Testis (tissue), 3 donors: ENCODE measurements around the gene TMCC3. TPM values are rescaled to one million over a fixed set of nuclear protein-coding genes. Genes with fewer than 3 reads are reported as not detected.
"Not testable (repeated sequence)": the region's sequence is repeated elsewhere in the genome, so short reads cannot be mapped to it uniquely, and the experiment has no call there.

Source experiments
- DNase-seq: peaks from one replicate; pipeline ENCODE4 v3.0.0-alpha.2; 2019
- H3K27ac ChIP-seq, 2 donors: fragments of 200-600 bp; sonication (generic); one replicate each; pipeline ENCODE4 v1.5.1; 2019
- H3K27me3 ChIP-seq: fragments of 200-600 bp; sonication (generic); one replicate; pipeline ENCODE4 v1.5.1; 2019
- H3K36me3 ChIP-seq: fragments of 200-600 bp; sonication (generic); one replicate; pipeline ENCODE4 v1.5.1; 2017; ENCODE audit warnings: low read depth; ENCODE audit errors: missing control alignments
- H3K4me1 ChIP-seq: fragments of 200-600 bp; sonication (generic); one replicate; pipeline ENCODE4 v1.5.1; 2019
- H3K4me3 ChIP-seq, 2 donors: fragments of 200-600 bp; sonication (generic); one replicate each; pipeline ENCODE4 v1.5.1; 2017 to 2019
- H3K9me3 ChIP-seq: fragments of 200-600 bp; sonication (generic); one replicate; pipeline ENCODE4 v1.5.1; 2017
- POLR2A ChIP-seq: fragments of 450-650 bp; IDR thresholded peaks from one replicate; pipeline ENCODE4 v1.6.1; 2017; ENCODE audit warnings: antibody characterized with exemption, mild to moderate bottlenecking, moderate library complexity
- WGBS, 2 donors: methylation state at CpG; one replicate each; pipeline ENCODE4 v1.1.5; 2018; 5-methylcytosine and 5-hydroxymethylcytosine counted together
- intact Hi-C: fragments of 100-400 bp; cut with DNase I; formaldehyde crosslinking; loops from one replicate; pipeline ENCODE4 v1.15.1; 2023; ENCODE audit warnings: low total_unique reads
- polyA plus RNA-seq: library from polyadenylated mRNA; stranded (reverse); fragments of 350-450 nt; fragmentation: Illumina TruSeq; extraction: RNeasy Lipid Tissue Mini Kit (QIAGEN cat#74804); gene quantifications from one replicate; pipeline ENCODE4 v1.2.3, GENCODE V29; 2014; ENCODE audit warnings: low read depth, low replicate concordance; ENCODE audit not compliant: insufficient read depth
- total RNA-seq, 2 donors: library from RNA; depleted of rRNA; stranded (reverse); fragments of >200 nt; gene quantifications; one replicate each; pipeline ENCODE4 v1.2.3, GENCODE V29; 2016
- TF ChIP-seq, protein P1 (sequence below), 3 experiments: fragments of 450-650 bp in 2 of 3; fragments of 200-600 bp in 1 of 3; sonication (generic) in 1 of 3; IDR thresholded peaks; one replicate each; pipeline ENCODE4 v1.5.1; 2016 to 2019; ENCODE audit warnings: antibody characterized with exemption in 3 of 3, mild to moderate bottlenecking in 2 of 3, moderate library complexity in 1 of 3

The TMCC3 gene
- total and polyA plus RNA-seq, 3 donors from 2014 or later = 3.4 to 6.4 (median 5.1) TPM

DNA sequence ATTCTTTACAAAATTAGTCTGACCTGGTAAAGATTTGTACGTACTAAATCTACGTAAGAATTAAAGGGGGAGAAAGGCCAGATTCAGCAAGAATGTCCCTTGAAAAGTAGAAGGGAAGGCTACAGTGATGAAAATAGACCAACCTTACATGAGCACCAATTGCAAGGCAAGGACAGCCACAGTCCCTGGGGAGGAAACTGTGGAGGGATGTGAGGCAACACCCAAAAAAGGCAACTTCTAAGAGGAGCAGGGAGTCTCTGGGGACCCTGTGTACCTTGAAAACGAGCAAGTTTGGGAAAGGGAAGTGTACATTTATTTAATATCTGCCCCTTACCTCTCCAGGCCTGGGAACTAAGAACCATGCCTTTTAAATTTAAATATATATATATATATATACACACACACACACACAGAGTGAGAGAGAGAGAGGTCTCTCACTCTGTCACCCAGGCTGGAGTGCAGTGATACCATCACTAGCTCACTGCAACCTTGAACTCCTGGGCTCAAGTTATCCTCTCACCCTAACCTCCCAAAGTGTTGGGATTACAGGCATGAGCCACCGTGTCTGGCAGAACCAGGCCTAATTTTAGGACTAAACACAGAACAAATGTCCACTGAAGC is 56.4 kb downstream of the TMCC3 start:
- no peak for DNase-seq
- intact Hi-C loops = no loop called here

DNA sequence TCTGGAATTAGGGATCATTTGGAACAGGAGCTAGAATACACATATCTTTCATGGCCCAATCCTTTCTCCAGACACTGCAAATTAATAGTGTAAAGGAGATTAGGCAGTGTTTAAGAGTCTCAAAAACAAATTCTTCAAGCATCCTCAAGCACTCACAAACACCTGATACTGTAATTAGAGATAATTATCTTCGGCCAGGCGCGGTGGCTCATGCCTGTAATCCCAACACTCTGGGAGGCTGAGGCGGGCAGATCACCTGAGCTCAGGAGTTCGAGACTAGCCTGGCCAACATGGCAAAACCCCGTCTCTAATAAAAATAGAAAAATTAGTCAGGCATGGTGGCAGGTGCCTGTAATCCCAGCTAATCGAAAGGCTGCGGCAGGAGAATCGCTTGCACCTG is 57.6 kb downstream of the TMCC3 start:
- intact Hi-C loops = not testable (repeated sequence)

More for the DNA sequence above, 56.4 kb downstream of the TMCC3 start:
- Histone ChIP-seq H3K27ac (peak overlapping the region in 1 of 2 donors; percentile 31), H3K36me3 (no peaks in the 10 kb centered on the region), H3K27me3 (no peaks in the 10 kb centered on the region), H3K4me1 (no peaks in the 10 kb centered on the region), H3K9me3 (no peaks in the 10 kb centered on the region), H3K4me3 (no peak overlapping the region)
- WGBS, 2 donors = 69 to 70% methylated on average over 4 of the region's 4 CpGs
- TF ChIP-seq, protein P1, sequence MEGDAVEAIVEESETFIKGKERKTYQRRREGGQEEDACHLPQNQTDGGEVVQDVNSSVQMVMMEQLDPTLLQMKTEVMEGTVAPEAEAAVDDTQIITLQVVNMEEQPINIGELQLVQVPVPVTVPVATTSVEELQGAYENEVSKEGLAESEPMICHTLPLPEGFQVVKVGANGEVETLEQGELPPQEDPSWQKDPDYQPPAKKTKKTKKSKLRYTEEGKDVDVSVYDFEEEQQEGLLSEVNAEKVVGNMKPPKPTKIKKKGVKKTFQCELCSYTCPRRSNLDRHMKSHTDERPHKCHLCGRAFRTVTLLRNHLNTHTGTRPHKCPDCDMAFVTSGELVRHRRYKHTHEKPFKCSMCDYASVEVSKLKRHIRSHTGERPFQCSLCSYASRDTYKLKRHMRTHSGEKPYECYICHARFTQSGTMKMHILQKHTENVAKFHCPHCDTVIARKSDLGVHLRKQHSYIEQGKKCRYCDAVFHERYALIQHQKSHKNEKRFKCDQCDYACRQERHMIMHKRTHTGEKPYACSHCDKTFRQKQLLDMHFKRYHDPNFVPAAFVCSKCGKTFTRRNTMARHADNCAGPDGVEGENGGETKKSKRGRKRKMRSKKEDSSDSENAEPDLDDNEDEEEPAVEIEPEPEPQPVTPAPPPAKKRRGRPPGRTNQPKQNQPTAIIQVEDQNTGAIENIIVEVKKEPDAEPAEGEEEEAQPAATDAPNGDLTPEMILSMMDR (IDR thresholded peaks at IDR 0.05) = no peak
- no peak for TF ChIP-seq POLR2A

DNA sequence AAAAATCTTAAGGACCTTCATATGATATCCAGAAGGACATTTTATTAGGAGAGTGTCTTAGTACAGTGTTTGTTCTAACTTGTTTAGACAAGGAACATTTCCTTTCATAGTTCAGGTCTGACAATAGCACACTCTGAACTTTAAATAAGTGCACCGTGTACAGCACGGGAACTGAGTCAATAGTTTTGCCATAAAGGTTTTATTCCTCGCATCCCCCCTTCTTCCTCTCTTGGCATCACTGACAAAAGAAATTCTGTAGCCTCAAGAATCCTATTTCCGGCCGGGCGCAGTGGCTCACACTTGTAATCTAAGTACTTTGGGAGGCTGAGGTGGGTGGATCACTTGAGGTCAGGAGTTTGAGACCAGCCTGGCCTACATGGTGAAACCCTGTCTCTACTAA is 58.3 kb downstream of the TMCC3 start:
- Histone ChIP-seq H3K4me3 (no peak overlapping the region), H3K4me1 (no peaks in the 10 kb centered on the region), H3K36me3 (no peaks in the 10 kb centered on the region), H3K27me3 (no peaks in the 10 kb centered on the region), H3K9me3 (no peaks in the 10 kb centered on the region), H3K27ac (no peak overlapping the region)
- intact Hi-C loops = no loop called here
- 69 to 70% methylated on average over 6 of the region's 6 CpGs for WGBS, 2 donors
- no peak for DNase-seq
- TF ChIP-seq, protein P1 (IDR thresholded peaks at IDR 0.05) = no peak
- TF ChIP-seq POLR2A = no peak

More for the DNA sequence above, 57.6 kb downstream of the TMCC3 start:
- not testable (repeated sequence) for H3K4me1 ChIP-seq, DNase-seq, H3K27ac ChIP-seq, H3K27me3 ChIP-seq, H3K9me3 ChIP-seq, H3K36me3 ChIP-seq, H3K4me3 ChIP-seq
- WGBS, 2 donors = 89 to 93% methylated on average over 9 of the region's 9 CpGs

DNA sequence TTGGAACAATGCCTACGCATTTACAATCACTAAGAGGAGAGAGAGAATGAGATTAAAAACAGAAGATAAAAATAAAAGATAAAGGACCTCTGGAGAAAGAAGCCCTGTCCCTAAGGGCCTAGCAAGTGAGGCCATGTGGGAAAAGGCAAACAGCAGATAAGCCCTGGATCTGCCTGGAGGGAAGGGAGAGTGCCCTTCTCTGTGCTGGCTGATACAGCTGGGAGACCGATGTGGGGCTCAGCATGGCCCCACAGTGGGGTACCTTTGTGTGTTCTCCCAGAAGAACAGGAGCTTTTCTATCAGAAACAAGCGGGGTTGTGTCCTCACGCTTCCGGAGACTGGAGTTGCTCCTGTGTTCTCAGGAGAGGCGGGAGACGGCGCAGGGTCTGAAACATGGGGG is 59.9 kb downstream of the TMCC3 start:
- Histone ChIP-seq H3K4me1 (no peaks in the 10 kb centered on the region), H3K27ac (no peak overlapping the region), H3K27me3 (no peaks in the 10 kb centered on the region), H3K9me3 (no peaks in the 10 kb centered on the region), H3K4me3 (no peak overlapping the region), H3K36me3 (no peaks in the 10 kb centered on the region)
- no peak for DNase-seq
- intact Hi-C loops = no loop called here
- 84 to 89% methylated on average over 8 of the region's 8 CpGs for WGBS, 2 donors
- TF ChIP-seq, protein P1 (IDR thresholded peaks at IDR 0.05) = no peak
- TF ChIP-seq POLR2A = no peak

DNA sequence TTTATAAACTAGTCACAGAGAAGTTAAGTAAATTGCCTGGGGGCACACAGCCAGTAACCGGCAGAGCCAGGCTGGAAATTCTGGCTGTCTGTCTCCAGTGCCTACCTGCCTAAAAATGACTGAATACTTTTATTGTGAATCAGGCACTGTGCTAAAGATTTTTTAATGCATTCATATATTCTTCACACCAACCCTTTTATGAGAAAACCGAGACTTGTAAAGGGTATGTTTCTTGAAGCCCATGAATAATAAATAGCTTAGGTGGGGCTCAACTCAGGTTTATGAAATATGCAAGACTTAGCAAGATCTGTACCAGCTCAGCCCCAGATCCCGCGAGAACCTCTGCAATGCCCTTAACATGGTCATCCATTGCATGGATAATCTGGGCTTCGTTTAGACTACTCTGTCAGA is 60.8 kb downstream of the TMCC3 start:
- intact Hi-C loops = no loop called here
- H3K27ac ChIP-seq = no peak overlapping the region
- H3K4me3 ChIP-seq = no peak overlapping the region
- no peaks in the 10 kb centered on the region for H3K36me3 ChIP-seq
- TF ChIP-seq, protein P1 (IDR thresholded peaks at IDR 0.05) = no peak
- TF ChIP-seq POLR2A = no peak
- no peaks in the 10 kb centered on the region for H3K4me1 ChIP-seq
- no peak for DNase-seq
- H3K9me3 ChIP-seq = no peaks in the 10 kb centered on the region
- 95 to 99% methylated on average over 5 of the region's 5 CpGs for WGBS, 2 donors
- H3K27me3 ChIP-seq = no peaks in the 10 kb centered on the region
